SH-SY5Y (cell line): ENCODE data around the gene RBMS1.

Experiments
- GATA2 ChIP-seq: IDR thresholded peaks from 2 replicates; pipeline ENCODE4 v1.6.1; 2011; ENCODE audit warnings: mild to moderate bottlenecking, low read depth, low read length
- GATA3 ChIP-seq: IDR thresholded peaks from 2 replicates; pipeline ENCODE4 v1.6.1; 2011; ENCODE audit warnings: low read depth, mild to moderate bottlenecking, low read length, moderate library complexity

DNA sequence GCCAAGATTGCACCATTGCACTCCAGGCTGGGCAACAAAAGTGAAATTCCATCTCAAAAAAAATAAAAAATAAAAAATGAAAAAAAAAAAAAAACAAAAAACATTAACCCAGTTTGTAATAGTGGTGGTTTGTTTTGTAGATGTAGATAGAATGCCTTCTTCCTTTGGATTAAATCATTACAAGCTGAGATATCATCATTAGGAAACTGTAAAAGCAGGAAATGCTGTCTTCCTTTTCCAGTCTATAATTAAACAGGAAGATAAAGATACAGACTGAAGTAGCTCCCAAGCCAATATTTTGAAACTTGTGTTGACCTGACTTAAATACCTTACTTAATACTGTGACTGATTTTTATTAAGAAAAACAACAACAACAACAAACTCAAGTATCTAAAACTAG lies 43.1 kb downstream of the RBMS1 start:
- TF ChIP-seq GATA2 = no peak
- no peak for TF ChIP-seq GATA3
